Measurements from ENCODE around the gene MPEG1. TPM values are rescaled to one million over a fixed set of nuclear protein-coding genes. Genes with fewer than 3 reads are reported as not detected.

MPEG1 gene
- total RNA-seq, 1 experiment from 2014 or later: 0.08 TPM

- peaks cover 4% of the 10 kb centered on the region for H3K27me3 ChIP-seq (ENCODE audit: control insufficient read depth, insufficient read depth, low read length)
- no peak overlapping the region for H3K27ac ChIP-seq (ENCODE audit: low read length)
- ATAC-seq (no peak), DNase-seq (ENCODE audit: low read depth, low spot score) (no peak)
- no peak overlapping the region for H3K4me3 ChIP-seq (ENCODE audit: low read depth in 2 of 2, low read length in 2 of 2)
- BruUV-seq (replicated peaks): no TSS peak
- CTCF ChIA-PET: no interaction called here
- POLR2A ChIA-PET: no interaction called here
- intact Hi-C loops (cut with micrococcal nuclease; ENCODE audit: unreplicated experiment) (no loop called here), in situ Hi-C loops (cut with HindIII; ENCODE audit: low pct_unique_long_range_greater_than_20kb, low sequenced_read_pairs) (no loop called here)
- no peaks in the 10 kb centered on the region for H3K36me3 ChIP-seq (ENCODE audit: control insufficient read depth, insufficient read depth, low read length)
- no peaks in the 10 kb centered on the region for H3K4me1 ChIP-seq (ENCODE audit: control insufficient read depth, insufficient read depth, low read length)
- no peaks in the 10 kb centered on the region for H3K9me3 ChIP-seq (ENCODE audit: control insufficient read depth, insufficient read depth, low read depth, low read length)
- TF ChIP-seq SIN3A (IDR thresholded peaks at IDR 0.05; ENCODE audit: borderline replicate concordance, insufficient read depth, low read depth, low read length): no peak
- TF ChIP-seq POLR2AphosphoS5 (IDR thresholded peaks at IDR 0.05; ENCODE audit: low read depth, low read length): no peak
- no peak for TF ChIP-seq CTCF (IDR thresholded peaks at IDR 0.05)
- no peak for TF ChIP-seq REST (IDR thresholded peaks at IDR 0.05; ENCODE audit: insufficient read depth in 1 of 2, low read depth in 2 of 2, low read length in 1 of 2)
- no peak for TF ChIP-seq TCF7L2 (IDR thresholded peaks at IDR 0.05; ENCODE audit: low read depth, low read length)
Observed at GRCh38 chr11:59179121-59179520, 33.6 kb downstream of the MPEG1 start.

GRCh38 chr11:59178402-59178801, 34.3 kb downstream of the MPEG1 start:
- POLR2A ChIA-PET: no interaction called here
- no peak for TF ChIP-seq CTCF (IDR thresholded peaks at IDR 0.05)
- TF ChIP-seq TCF7L2 (IDR thresholded peaks at IDR 0.05; ENCODE audit: low read depth, low read length): no peak
- TF ChIP-seq SIN3A (IDR thresholded peaks at IDR 0.05; ENCODE audit: borderline replicate concordance, insufficient read depth, low read depth, low read length): no peak
- TF ChIP-seq REST (IDR thresholded peaks at IDR 0.05; ENCODE audit: insufficient read depth in 1 of 2, low read depth in 2 of 2, low read length in 1 of 2): no peak
- no peak for TF ChIP-seq POLR2AphosphoS5 (IDR thresholded peaks at IDR 0.05; ENCODE audit: low read depth, low read length)

More at GRCh38 chr11:59178402-59178801, 34.3 kb downstream of the MPEG1 start:
- H3K4me1 ChIP-seq (ENCODE audit: control insufficient read depth, insufficient read depth, low read length): peaks cover under 1% of the 10 kb centered on the region; the same call in 1 of the 2 replicates
- H3K9me3 ChIP-seq (ENCODE audit: control insufficient read depth, insufficient read depth, low read depth, low read length): no peaks in the 10 kb centered on the region
- no TSS peak for BruUV-seq (replicated peaks)
- H3K4me3 ChIP-seq (ENCODE audit: low read depth in 2 of 2, low read length in 2 of 2): no peak overlapping the region
- H3K27me3 ChIP-seq (ENCODE audit: control insufficient read depth, insufficient read depth, low read length): peaks cover 9% of the 10 kb centered on the region
- intact Hi-C loops (cut with micrococcal nuclease; ENCODE audit: unreplicated experiment) (no loop called here), in situ Hi-C loops (cut with HindIII; ENCODE audit: low pct_unique_long_range_greater_than_20kb, low sequenced_read_pairs) (no loop called here)
- no peaks in the 10 kb centered on the region for H3K36me3 ChIP-seq (ENCODE audit: control insufficient read depth, insufficient read depth, low read length)
- ATAC-seq (no peak), DNase-seq (ENCODE audit: low read depth, low spot score) (no peak)
- H3K27ac ChIP-seq (ENCODE audit: low read length): no peak overlapping the region
- CTCF ChIA-PET: no interaction called here

All from Panc1 (cell line).